Mucosa of descending colon (tissue), 3 donors: Measurements from ENCODE around the gene ZNF493. TPM values are rescaled to one million over a fixed set of nuclear protein-coding genes. Genes with fewer than 3 reads are reported as not detected.

Experiments
- ATAC-seq: fragments of 200-7000 bp; cut with Tn5 transposase; one replicate; pipeline ENCODE4 v1.9.1; 2020; ENCODE audit warnings: mild to moderate bottlenecking, moderate library complexity
- DNase-seq, 3 donors: peaks; one replicate each; pipeline ENCODE4 v3.0.0-alpha.2; 2020
- H3K36me3 ChIP-seq: fragments of 200-600 bp; one replicate; pipeline ENCODE4 v1.8.0; 2021; ENCODE audit warnings: low read depth, mild to moderate bottlenecking
- H3K4me1 ChIP-seq: fragments of 200-600 bp; one replicate; pipeline ENCODE4 v1.8.0; 2021; ENCODE audit warnings: low read depth, mild to moderate bottlenecking
- H3K4me3 ChIP-seq: fragments of 200-600 bp; one replicate; pipeline ENCODE4 v1.8.0; 2021; ENCODE audit warnings: mild to moderate bottlenecking
- H3K9me3 ChIP-seq: fragments of 200-600 bp; one replicate; pipeline ENCODE4 v1.8.0; 2021; ENCODE audit warnings: mild to moderate bottlenecking
- intact Hi-C, 2 donors: fragments of 100-400 bp; cut with DNase I in 1 of 2; cut with micrococcal nuclease in 1 of 2; formaldehyde crosslinking; loops; one replicate each; pipeline versions ENCODE4 v1.11.0 to v1.11.1; 2022; cut with DNase I, micrococcal nuclease
- total RNA-seq, 3 donors: library from RNA; stranded (reverse); fragmentation: NEBNext Ultra II Directional in 2 of 3; extraction: Animal tissue kit (Norgen Biotek cat#: 25700) in 2 of 3; gene quantifications; one replicate each; pipeline versions ENCODE4 v1.2.1 to v1.2.4, GENCODE V29; 2021 to 2023
- TF ChIP-seq, protein P1 (sequence below): fragments of 200-600 bp; IDR thresholded peaks from one replicate; pipeline ENCODE4 v1.8.0; 2022; ENCODE audit warnings: antibody characterized with exemption, mild to moderate bottlenecking
- donor health status: DM: no; HTN: no; CAD: no; lungs with moderate emphysema.
- donor health status: DM: no; HTN: no; CAD: no.
- donor health status: DM: no; HTN: yes; CAD: no.

ZNF493 gene
- total RNA-seq, 3 donors from 2014 or later: 15.7 to 33.4 (median 31.7) TPM

DNA sequence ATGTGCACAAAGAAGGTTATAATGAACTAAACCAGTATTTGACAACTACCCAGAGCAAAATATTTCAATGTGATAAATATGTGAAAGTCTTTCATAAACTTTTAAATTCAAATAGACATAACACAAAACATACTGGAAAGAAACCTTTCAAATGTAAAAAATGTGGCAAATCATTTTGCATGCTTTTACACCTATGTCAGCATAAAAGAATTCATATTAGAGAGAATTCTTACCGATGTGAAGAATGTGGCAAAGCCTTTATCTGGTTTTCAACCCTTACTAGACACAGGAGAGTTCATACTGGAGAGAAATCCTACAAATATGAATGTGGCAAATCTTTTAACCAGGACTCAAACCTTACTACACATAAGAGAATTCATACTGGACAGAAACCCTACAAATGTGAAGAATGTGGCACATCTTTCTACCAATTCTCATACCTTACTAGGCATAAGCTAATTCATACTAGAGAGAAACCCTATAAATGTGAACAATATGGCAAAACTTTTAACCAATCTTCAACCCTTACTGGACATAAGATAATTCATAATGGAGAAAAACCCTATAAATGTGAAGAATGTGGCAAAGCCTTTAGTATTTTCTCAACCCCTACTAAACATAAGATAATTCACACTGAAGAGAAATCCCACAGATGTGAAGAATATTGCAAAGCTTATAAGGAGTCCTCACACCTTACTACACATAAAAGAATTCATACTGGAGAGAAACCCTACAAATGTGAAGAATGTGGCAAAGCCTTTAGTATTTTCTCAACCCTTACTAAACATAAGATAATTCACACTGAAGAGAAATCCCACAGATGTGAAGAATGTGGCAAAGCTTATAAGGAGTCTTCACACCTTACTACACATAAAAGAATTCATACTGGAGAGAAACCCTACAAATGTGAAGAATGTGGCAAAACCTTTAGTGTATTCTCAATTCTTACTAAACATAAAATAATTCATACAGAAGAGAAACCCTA is 26.4 kb downstream of the ZNF493 start:
- DNase-seq (no peak), ATAC-seq (no peak)
- no peaks in the 10 kb centered on the region for H3K4me1 ChIP-seq
- no peaks in the 10 kb centered on the region for H3K36me3 ChIP-seq
- H3K9me3 ChIP-seq: peaks cover 97% of the 10 kb centered on the region
- TF ChIP-seq, protein P1, sequence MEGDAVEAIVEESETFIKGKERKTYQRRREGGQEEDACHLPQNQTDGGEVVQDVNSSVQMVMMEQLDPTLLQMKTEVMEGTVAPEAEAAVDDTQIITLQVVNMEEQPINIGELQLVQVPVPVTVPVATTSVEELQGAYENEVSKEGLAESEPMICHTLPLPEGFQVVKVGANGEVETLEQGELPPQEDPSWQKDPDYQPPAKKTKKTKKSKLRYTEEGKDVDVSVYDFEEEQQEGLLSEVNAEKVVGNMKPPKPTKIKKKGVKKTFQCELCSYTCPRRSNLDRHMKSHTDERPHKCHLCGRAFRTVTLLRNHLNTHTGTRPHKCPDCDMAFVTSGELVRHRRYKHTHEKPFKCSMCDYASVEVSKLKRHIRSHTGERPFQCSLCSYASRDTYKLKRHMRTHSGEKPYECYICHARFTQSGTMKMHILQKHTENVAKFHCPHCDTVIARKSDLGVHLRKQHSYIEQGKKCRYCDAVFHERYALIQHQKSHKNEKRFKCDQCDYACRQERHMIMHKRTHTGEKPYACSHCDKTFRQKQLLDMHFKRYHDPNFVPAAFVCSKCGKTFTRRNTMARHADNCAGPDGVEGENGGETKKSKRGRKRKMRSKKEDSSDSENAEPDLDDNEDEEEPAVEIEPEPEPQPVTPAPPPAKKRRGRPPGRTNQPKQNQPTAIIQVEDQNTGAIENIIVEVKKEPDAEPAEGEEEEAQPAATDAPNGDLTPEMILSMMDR: no peak
- no peak overlapping the region for H3K4me3 ChIP-seq
- intact Hi-C loops: no loop called here

- H3K4me1 ChIP-seq: no peaks in the 10 kb centered on the region
- H3K4me3 ChIP-seq: no peak overlapping the region
- intact Hi-C loops: no loop called here
- TF ChIP-seq, protein P1: no peak
- peaks cover 89% of the 10 kb centered on the region for H3K9me3 ChIP-seq
- ATAC-seq (no peak), DNase-seq (no peak)
- H3K36me3 ChIP-seq: no peaks in the 10 kb centered on the region
Observed at GRCh38 chr19:21430675-21431074, 33.7 kb downstream of the ZNF493 start.

GRCh38 chr19:21432590-21432989 is 35.7 kb downstream of the ZNF493 start:
- ATAC-seq: no peak
- H3K9me3 ChIP-seq: peaks cover 75% of the 10 kb centered on the region
- H3K36me3 ChIP-seq: no peaks in the 10 kb centered on the region
- H3K4me3 ChIP-seq: no peak overlapping the region
- H3K4me1 ChIP-seq: no peaks in the 10 kb centered on the region
- DNase-seq: no peak
- intact Hi-C loops: no loop called here
- TF ChIP-seq, protein P1: no peak

DNA sequence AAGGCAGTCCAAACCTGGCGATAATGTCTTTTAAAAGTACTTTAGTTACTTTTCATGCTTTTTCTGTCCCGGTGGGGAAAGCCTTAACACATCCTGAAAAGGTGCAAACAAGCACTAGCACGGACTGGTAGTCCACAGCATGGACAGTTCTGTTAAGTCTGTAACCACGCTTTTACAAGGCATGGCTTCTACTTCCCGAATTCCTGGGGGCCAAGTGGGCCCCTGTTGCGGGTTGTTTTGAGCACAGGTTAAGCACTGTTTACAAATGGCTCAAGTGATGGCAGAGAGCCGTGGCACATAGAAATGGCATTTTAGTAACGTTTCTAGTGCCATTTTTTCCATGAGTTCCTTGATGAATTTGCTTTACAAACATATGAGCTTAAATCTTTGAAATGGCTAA is 37.6 kb downstream of the ZNF493 start:
- ATAC-seq (no peak), DNase-seq (no peak)
- no peaks in the 10 kb centered on the region for H3K4me1 ChIP-seq
- TF ChIP-seq, protein P1: no peak
- H3K36me3 ChIP-seq: no peaks in the 10 kb centered on the region
- intact Hi-C loops: no loop called here
- peaks cover 65% of the 10 kb centered on the region for H3K9me3 ChIP-seq
- H3K4me3 ChIP-seq: no peak overlapping the region

GRCh38 chr19:21434967-21435544 is 38.1 kb downstream of the ZNF493 start:
- no peak for ATAC-seq
- DNase-seq: no peak
- TF ChIP-seq, protein P1: no peak
- intact Hi-C loops: no loop called here
- no peak overlapping the region for H3K4me3 ChIP-seq
- no peaks in the 10 kb centered on the region for H3K36me3 ChIP-seq
- H3K9me3 ChIP-seq: peaks cover 60% of the 10 kb centered on the region
- H3K4me1 ChIP-seq: no peaks in the 10 kb centered on the region
